Upper lobe of left lung (tissue), 6 donors: ENCODE results near the gene NECAB3. TPM values are rescaled to one million over a fixed set of nuclear protein-coding genes. Genes with fewer than 3 reads are reported as not detected.

ENCODE experiments used
- ATAC-seq, 2 donors: fragments of 200-7000 bp; cut with Tn5 transposase; one replicate each; pipeline ENCODE4 v1.9.1; 2022; ENCODE audit warnings: mild to moderate bottlenecking in 2 of 2, moderate library complexity in 2 of 2; ENCODE audit not compliant: low FRiP score in 2 of 2
- DNase-seq, 2 donors: peaks; one replicate each; pipeline ENCODE4 v3.0.0-alpha.2; 2019 to 2020
- H3K27ac ChIP-seq, 4 donors: fragments of 200-600 bp; sonication (generic); one replicate each; pipeline ENCODE4 v1.5.1; 2016 to 2019
- H3K27me3 ChIP-seq, 4 donors: fragments of 200-600 bp; sonication (generic); one replicate each; pipeline ENCODE4 v1.5.1; 2017 to 2019
- H3K36me3 ChIP-seq, 4 donors: fragments of 200-600 bp; sonication (generic); one replicate each; pipeline ENCODE4 v1.5.1; 2016 to 2019
- H3K4me1 ChIP-seq, 4 donors: fragments of 200-600 bp; sonication (generic); one replicate each; pipeline ENCODE4 v1.5.1; 2018 to 2019
- H3K4me3 ChIP-seq, 4 donors: fragments of 200-600 bp; sonication (generic); one replicate each; pipeline ENCODE4 v1.5.1; 2017 to 2019; ENCODE audit warnings: mild to moderate bottlenecking in 2 of 4, moderate library complexity in 1 of 4
- H3K9me3 ChIP-seq, 4 donors: fragments of 200-600 bp; sonication (generic); one replicate each; pipeline ENCODE4 v1.5.1; 2018 to 2019
- EP300 ChIP-seq, 4 donors: sonication (generic); formaldehyde crosslinking; IDR thresholded peaks; one replicate each; pipeline ENCODE4 v1.5.1; 2017; ENCODE audit warnings: antibody characterized with exemption in 4 of 4, control low read depth in 2 of 4
- POLR2A ChIP-seq, 4 donors: fragments of 450-650 bp; IDR thresholded peaks; one replicate each; pipeline ENCODE4 v1.5.1; 2016 to 2017; ENCODE audit warnings: antibody characterized with exemption in 4 of 4, mild to moderate bottlenecking in 2 of 4
- POLR2AphosphoS5 ChIP-seq, 2 donors: sonication (generic); formaldehyde crosslinking; IDR thresholded peaks; one replicate each; pipeline ENCODE4 v1.5.1; 2017; ENCODE audit warnings: antibody characterized with exemption in 2 of 2
- WGBS, 2 donors: methylation state at CpG; one replicate each; pipeline ENCODE4 v1.1.5; 2017 to 2018; 5-methylcytosine and 5-hydroxymethylcytosine counted together
- total RNA-seq, 6 donors: library from RNA; depleted of rRNA in 4 of 6; stranded (reverse); fragments of >200 nt in 4 of 6; gene quantifications; one replicate each; pipeline versions ENCODE4 v1.1.0 to v1.2.1, GENCODE V29; 2016 to 2021
- TF ChIP-seq, protein P1 (sequence below), 6 experiments: fragments of 450-650 bp in 4 of 6; fragments of 200-600 bp in 2 of 6; sonication (generic) in 2 of 6; IDR thresholded peaks; one replicate each; pipeline ENCODE4 v1.5.1; 2016 to 2019; ENCODE audit warnings: antibody characterized with exemption in 6 of 6
- donor health status: DM: no; HTN: no; CAD: no; lungs with moderate emphysema.
- donor health status: DM: no; HTN: yes; CAD: no; lungs with severe emphysema.

NECAB3 gene
- total RNA-seq, 6 donors from 2014 or later: 43.4 to 309 (median 90.6) TPM

DNA sequence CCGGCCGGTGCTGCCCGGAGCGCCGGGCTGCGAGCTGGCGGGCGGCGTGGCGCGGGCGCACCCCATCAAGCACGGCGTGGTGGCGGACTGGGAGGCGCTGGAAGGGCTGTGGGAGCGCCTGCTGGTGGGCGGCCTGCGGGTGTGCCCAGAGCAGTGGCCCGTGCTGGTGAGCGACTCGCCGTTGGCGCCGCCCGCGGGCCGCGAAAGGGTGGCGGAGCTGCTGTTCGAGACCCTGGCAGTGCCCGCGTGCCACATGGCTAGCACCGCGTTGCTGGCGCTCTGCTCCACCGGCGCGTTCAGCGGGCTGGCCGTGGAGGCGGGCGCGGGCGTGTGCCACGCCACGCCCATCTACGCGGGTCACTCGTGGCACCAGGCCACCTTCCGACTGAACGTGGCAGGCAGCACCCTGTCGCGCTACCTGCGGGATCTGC, 7.0 kb downstream of the NECAB3 start:
- TF ChIP-seq POLR2A (IDR thresholded peaks at IDR 0.05): no peak
- TF ChIP-seq, protein P1, sequence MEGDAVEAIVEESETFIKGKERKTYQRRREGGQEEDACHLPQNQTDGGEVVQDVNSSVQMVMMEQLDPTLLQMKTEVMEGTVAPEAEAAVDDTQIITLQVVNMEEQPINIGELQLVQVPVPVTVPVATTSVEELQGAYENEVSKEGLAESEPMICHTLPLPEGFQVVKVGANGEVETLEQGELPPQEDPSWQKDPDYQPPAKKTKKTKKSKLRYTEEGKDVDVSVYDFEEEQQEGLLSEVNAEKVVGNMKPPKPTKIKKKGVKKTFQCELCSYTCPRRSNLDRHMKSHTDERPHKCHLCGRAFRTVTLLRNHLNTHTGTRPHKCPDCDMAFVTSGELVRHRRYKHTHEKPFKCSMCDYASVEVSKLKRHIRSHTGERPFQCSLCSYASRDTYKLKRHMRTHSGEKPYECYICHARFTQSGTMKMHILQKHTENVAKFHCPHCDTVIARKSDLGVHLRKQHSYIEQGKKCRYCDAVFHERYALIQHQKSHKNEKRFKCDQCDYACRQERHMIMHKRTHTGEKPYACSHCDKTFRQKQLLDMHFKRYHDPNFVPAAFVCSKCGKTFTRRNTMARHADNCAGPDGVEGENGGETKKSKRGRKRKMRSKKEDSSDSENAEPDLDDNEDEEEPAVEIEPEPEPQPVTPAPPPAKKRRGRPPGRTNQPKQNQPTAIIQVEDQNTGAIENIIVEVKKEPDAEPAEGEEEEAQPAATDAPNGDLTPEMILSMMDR (IDR thresholded peaks at IDR 0.05): no peak
- TF ChIP-seq EP300 (IDR thresholded peaks at IDR 0.05): no peak
- TF ChIP-seq POLR2AphosphoS5 (IDR thresholded peaks at IDR 0.05): no peak
- peak; percentile 58 to 92 for DNase-seq
- Histone ChIP-seq H3K4me3 (peak overlapping the region; percentile 18 to 78 (median 61)), H3K9me3 (no peaks in the 10 kb centered on the region), H3K27me3 (no peaks in the 10 kb centered on the region), H3K27ac (peak overlapping the region; percentile 76 to 92 (median 88)), H3K36me3 (no peaks in the 10 kb centered on the region), H3K4me1 (peaks cover 31 to 61% (median 49%) of the 10 kb centered on the region in 4 donors)
- peak in 1 of 2 donors; percentile 35 for ATAC-seq
- WGBS, 2 donors: 1% methylated on average over 34 of the region's 55 CpGs; no CpG with 5 or more reads in 1 of the 2 donors

DNA sequence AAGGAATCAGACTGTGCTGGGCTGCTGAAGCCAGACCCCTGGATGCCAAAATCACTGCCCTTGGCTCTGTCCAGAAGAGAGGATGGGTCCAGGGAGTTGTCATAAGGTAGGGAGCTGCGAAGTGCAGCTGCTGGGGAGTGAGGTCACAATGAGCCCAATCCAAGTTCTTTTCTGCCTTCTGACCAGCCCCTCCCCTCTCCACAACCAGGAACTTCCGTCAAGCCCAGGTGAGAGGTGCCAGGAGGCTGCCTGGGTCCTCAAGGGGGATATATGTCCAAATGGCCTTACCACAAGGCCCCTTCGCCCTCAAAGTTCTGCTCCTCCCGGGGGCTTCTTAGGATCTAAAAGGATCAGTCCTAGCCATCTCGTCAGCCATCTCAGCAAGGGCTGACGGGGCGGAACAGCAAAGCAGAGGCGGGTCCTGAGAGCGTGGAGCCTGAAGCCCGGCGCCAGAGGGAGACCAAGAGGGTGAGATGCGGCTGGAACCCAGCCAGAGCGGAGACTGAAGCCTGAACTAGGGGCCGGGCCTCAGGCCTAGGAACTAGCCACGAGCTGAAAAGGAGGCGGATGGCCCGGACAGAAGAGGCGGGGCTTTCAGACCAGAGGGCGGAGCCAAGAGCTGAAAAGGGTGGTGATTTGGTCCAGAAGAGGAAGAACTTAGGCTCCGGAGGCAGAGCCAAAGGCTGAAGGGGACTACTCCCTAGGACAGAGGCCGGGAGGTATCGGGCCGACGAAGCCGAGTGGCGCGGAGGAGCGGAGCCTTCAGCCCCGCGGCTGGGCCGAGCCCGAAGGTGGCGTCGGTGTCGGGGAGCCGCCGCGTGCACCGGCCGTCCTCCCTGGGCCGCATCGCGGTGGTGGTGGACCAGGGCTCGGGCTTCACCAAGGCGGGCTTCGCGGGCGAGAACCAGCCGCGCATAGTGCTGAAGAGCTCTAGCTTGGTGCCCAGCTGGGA, 7.7 kb downstream of the NECAB3 start, which contains the start of gene ACTL10:
Gene ACTL10 (plus strand): TSS at position 651 of the 952 bp plus-strand sequence. CDS start 555 bp downstream, outside the sequence.
- peaks cover 31 to 58% (median 47%) of the 10 kb centered on the region in 4 donors for H3K4me1 ChIP-seq
- 3 to 18% methylated on average over 26 to 40 of the region's 50 CpGs for WGBS, 2 donors
- ATAC-seq: peak; percentile 90 to 93

DNA sequence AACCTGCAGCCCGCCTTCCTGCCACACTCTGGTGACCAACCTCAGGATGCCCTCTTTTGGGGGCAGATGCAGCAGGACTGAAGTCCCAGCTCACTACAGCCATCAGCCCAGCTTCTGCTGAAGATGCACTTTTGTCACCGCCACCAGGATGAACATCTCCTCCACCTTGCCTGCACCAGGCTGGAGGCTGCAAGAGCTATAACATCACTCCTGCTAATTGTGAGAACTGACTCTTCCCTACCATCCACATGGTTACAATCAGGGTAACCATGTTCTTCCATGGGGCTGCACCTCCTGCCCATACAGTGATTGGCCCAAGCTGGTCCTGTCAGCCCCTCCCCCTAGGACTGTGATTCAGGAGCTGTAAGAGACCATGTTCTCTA, 9.5 kb downstream of the NECAB3 start:
- no peak for TF ChIP-seq POLR2AphosphoS5 (IDR thresholded peaks at IDR 0.05)
- TF ChIP-seq POLR2A (IDR thresholded peaks at IDR 0.05): no peak
- no peak for TF ChIP-seq EP300 (IDR thresholded peaks at IDR 0.05)
- TF ChIP-seq, protein P1 (IDR thresholded peaks at IDR 0.05): no peak
- H3K4me3 ChIP-seq: no peak overlapping the region
- ATAC-seq (no peak), DNase-seq (no peak)
- peaks cover 0 to 8% (median 2%) of the 10 kb centered on the region in 4 donors for H3K36me3 ChIP-seq
- H3K27me3 ChIP-seq: no peaks in the 10 kb centered on the region
- peaks cover 31 to 58% (median 46%) of the 10 kb centered on the region in 4 donors for H3K4me1 ChIP-seq
- H3K9me3 ChIP-seq: no peaks in the 10 kb centered on the region
- WGBS, 2 donors: 92 to 100% methylated on average over 2 of the region's 2 CpGs
- peak overlapping the region in 3 of 4 donors; percentile 85 to 91 (median 91) for H3K27ac ChIP-seq

More for the DNA sequence above, 7.7 kb downstream of the NECAB3 start, which contains the start of gene ACTL10:
- H3K27ac ChIP-seq: peak within 1 kb of the TSS; percentile 76 to 92 (median 88)
- H3K36me3 ChIP-seq: no peaks in the 10 kb centered on the region
- DNase-seq: peak; percentile 92 to 99
- H3K9me3 ChIP-seq: no peaks in the 10 kb centered on the region
- peak; percentile 7 to 79 for TF ChIP-seq POLR2AphosphoS5 (IDR thresholded peaks at IDR 0.05)
- no peak for TF ChIP-seq EP300 (IDR thresholded peaks at IDR 0.05)
- TF ChIP-seq, protein P1 (IDR thresholded peaks at IDR 0.05): peak in 3 of 6 experiments; percentile 28 to 50 (median 42)
- TF ChIP-seq POLR2A (IDR thresholded peaks at IDR 0.05): peak in 3 of 4 donors; percentile 44 to 92 (median 91)
- H3K27me3 ChIP-seq: no peaks in the 10 kb centered on the region
- H3K4me3 ChIP-seq: peak within 1 kb of the TSS; percentile 18 to 78 (median 61)

DNA sequence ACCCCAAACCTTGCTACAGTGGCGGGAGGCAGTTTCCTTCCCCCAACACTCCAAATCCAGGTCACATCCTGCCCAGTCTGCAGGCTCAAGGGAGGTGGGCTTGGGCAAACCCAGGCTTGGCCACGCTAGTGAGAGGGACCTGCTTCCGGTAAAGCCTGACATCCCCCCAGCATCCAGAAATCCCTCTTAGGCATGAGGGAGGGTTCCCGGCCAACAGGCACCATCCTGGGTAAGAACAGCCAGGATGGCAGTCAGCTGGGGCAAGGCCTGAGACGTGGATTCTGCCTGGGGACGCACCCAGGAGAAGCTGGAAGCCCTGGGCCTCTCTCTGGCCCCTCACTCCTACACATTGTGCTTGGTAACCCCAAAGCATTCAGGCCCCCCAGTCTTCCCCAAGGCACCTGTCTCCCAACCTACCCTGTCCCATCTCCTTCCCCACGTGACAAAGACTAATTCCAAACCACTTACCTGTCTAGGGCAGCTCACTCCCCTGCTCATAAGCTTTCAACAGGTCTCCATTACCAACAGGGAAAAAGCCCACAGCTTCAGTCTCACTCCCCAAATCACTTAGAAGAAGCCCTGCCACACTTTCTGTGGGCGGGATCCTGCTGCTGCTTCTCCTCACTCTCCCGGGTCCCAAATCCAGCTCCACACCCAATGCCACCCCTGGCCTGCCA, 10.0 kb downstream of the NECAB3 start:
- no peak for DNase-seq
- no peaks in the 10 kb centered on the region for H3K9me3 ChIP-seq
- H3K27ac ChIP-seq: peak overlapping the region; percentile 77 to 91 (median 88)

More for the DNA sequence above, 10.0 kb downstream of the NECAB3 start:
- Histone ChIP-seq H3K4me1 (peaks cover 31 to 58% (median 46%) of the 10 kb centered on the region in 4 donors), H3K27me3 (no peaks in the 10 kb centered on the region), H3K4me3 (peak overlapping the region in 3 of 4 donors; percentile 56 to 72 (median 63)), H3K36me3 (peaks cover 0 to 13% (median 7%) of the 10 kb centered on the region in 4 donors)
- no peak for ATAC-seq
- WGBS, 2 donors: 51 to 62% methylated on average over 4 to 9 of the region's 9 CpGs
- TF ChIP-seq POLR2A (IDR thresholded peaks at IDR 0.05) (no peak), EP300 (IDR thresholded peaks at IDR 0.05) (no peak), POLR2AphosphoS5 (IDR thresholded peaks at IDR 0.05) (no peak)
- TF ChIP-seq, protein P1 (IDR thresholded peaks at IDR 0.05): no peak
